Nephron (organoid): ENCODE results near the gene MED25.

Experiments
- H3K27ac Mint-ChIP-seq, 3 experiments: 2 replicates each; pipeline ENCODE4 v1.8.0; 2020; ENCODE audit warnings: mixed read lengths in 3 of 3, mild to moderate bottlenecking in 2 of 3, moderate library complexity in 1 of 3
- H3K27me3 Mint-ChIP-seq: 2 replicates; pipeline ENCODE4 v1.8.0; 2021; ENCODE audit warnings: low read depth, mild to moderate bottlenecking, moderate library complexity, mixed read lengths
- H3K36me3 Mint-ChIP-seq: 2 replicates; pipeline ENCODE4 v1.8.0; 2020; ENCODE audit warnings: low read depth, mixed read lengths
- H3K4me1 Mint-ChIP-seq: 2 replicates; pipeline ENCODE4 v1.8.0; 2020; ENCODE audit warnings: mixed read lengths
- H3K4me3 Mint-ChIP-seq, 3 experiments: 2 replicates each; pipeline ENCODE4 v1.8.0; 2020; ENCODE audit warnings: mild to moderate bottlenecking in 3 of 3, mixed read lengths in 3 of 3, moderate library complexity in 2 of 3
- H3K9me3 Mint-ChIP-seq: 2 replicates; pipeline ENCODE4 v1.8.0; 2020; ENCODE audit warnings: mixed read lengths
- CTCF ChIP-seq, 3 experiments: fragments of 200-600 bp; sonication (generic); IDR thresholded peaks; one replicate each; pipeline ENCODE4 v1.5.0; 2021; ENCODE audit warnings: antibody characterized with exemption in 3 of 3; ENCODE audit not compliant: unreplicated experiment in 3 of 3

MED25 gene

GRCh38 chr19:49820125-49820524 is 2.0 kb downstream of the MED25 start:
- no peak for TF ChIP-seq CTCF (IDR thresholded peaks at IDR 0.05; ENCODE audit: unreplicated experiment in 3 of 3)
- Mint-ChIP-seq H3K9me3 (no peaks in the 10 kb centered on the region), H3K4me3 (peak overlapping the region; percentile 77 to 100 (median 100)), H3K36me3 (peaks cover 18% of the 10 kb centered on the region), H3K27me3 (no peaks in the 10 kb centered on the region), H3K4me1 (peaks cover 18% of the 10 kb centered on the region), H3K27ac (peak overlapping the region; percentile 24 to 55 (median 29))

- peaks cover 18% of the 10 kb centered on the region for H3K4me1 Mint-ChIP-seq
- peak overlapping the region in 2 of 3 experiments; percentile 52 to 53 for H3K4me3 Mint-ChIP-seq
- H3K27me3 Mint-ChIP-seq, result no peaks in the 10 kb centered on the region
- H3K9me3 Mint-ChIP-seq, result no peaks in the 10 kb centered on the region
- TF ChIP-seq CTCF (IDR thresholded peaks at IDR 0.05; ENCODE audit: unreplicated experiment in 3 of 3), result no peak
- H3K36me3 Mint-ChIP-seq, result peaks cover 29% of the 10 kb centered on the region
- H3K27ac Mint-ChIP-seq, result peak overlapping the region in 1 of 3 experiments; percentile 40
These were observed 5.4 kb downstream of the MED25 start for GRCh38 chr19:49823472-49823871.

GRCh38 chr19:49824662-49825061 is 6.6 kb downstream of the MED25 start:
- Mint-ChIP-seq H3K36me3 (peaks cover 26% of the 10 kb centered on the region), H3K27me3 (no peaks in the 10 kb centered on the region), H3K27ac (no peak overlapping the region), H3K9me3 (no peaks in the 10 kb centered on the region), H3K4me1 (peaks cover 11% of the 10 kb centered on the region), H3K4me3 (no peak overlapping the region)
- TF ChIP-seq CTCF (IDR thresholded peaks at IDR 0.05; ENCODE audit: unreplicated experiment in 3 of 3), result no peak

GRCh38 chr19:49827034-49827433 is 8.9 kb downstream of the MED25 start:
- Mint-ChIP-seq H3K9me3 (no peaks in the 10 kb centered on the region), H3K27me3 (no peaks in the 10 kb centered on the region), H3K36me3 (peaks cover 26% of the 10 kb centered on the region), H3K27ac (peak overlapping the region in 1 of 3 experiments; percentile 28), H3K4me3 (no peak overlapping the region), H3K4me1 (peaks cover 11% of the 10 kb centered on the region)
- TF ChIP-seq CTCF (IDR thresholded peaks at IDR 0.05; ENCODE audit: unreplicated experiment in 3 of 3), result no peak

- H3K36me3 Mint-ChIP-seq, result peaks cover 32% of the 10 kb centered on the region
- no peaks in the 10 kb centered on the region for H3K9me3 Mint-ChIP-seq
- no peak overlapping the region for H3K27ac Mint-ChIP-seq
- peaks cover 6% of the 10 kb centered on the region for H3K4me1 Mint-ChIP-seq
- no peak for TF ChIP-seq CTCF (IDR thresholded peaks at IDR 0.05; ENCODE audit: unreplicated experiment in 3 of 3)
- no peaks in the 10 kb centered on the region for H3K27me3 Mint-ChIP-seq
- no peak overlapping the region for H3K4me3 Mint-ChIP-seq
These were observed 11.1 kb downstream of the MED25 start for GRCh38 chr19:49829200-49829599.

GRCh38 chr19:49829721-49830120 is 11.6 kb downstream of the MED25 start:
- H3K27me3 Mint-ChIP-seq, result no peaks in the 10 kb centered on the region
- no peak overlapping the region for H3K27ac Mint-ChIP-seq
- no peak overlapping the region for H3K4me3 Mint-ChIP-seq
- peaks cover 6% of the 10 kb centered on the region for H3K4me1 Mint-ChIP-seq
- TF ChIP-seq CTCF (IDR thresholded peaks at IDR 0.05; ENCODE audit: unreplicated experiment in 3 of 3), result no peak
- no peaks in the 10 kb centered on the region for H3K9me3 Mint-ChIP-seq
- H3K36me3 Mint-ChIP-seq, result peaks cover 35% of the 10 kb centered on the region
